Stomach (tissue), 9 donors: ENCODE measurements around the gene PYGB. TPM values are rescaled to one million over a fixed set of nuclear protein-coding genes. Genes with fewer than 3 reads are reported as not detected.

Experiments
- DNase-seq, 2 donors: peaks; one replicate each; pipeline versions ENCODE4 v3.0.0 to v3.0.0-alpha.2; 2013 to 2019
- H3K27ac ChIP-seq, 5 donors: fragments of 200-600 bp in 4 of 5; sonication (generic) in 4 of 5; one replicate each; pipeline ENCODE4 v1.5.1; 2013 to 2019; ENCODE audit warnings: mild to moderate bottlenecking in 1 of 5, moderate library complexity in 1 of 5
- H3K27me3 ChIP-seq, 3 donors: fragments of 200-600 bp; sonication (generic); one replicate each; pipeline ENCODE4 v1.5.1; 2017 to 2019; ENCODE audit warnings: mixed run types in 1 of 3
- H3K36me3 ChIP-seq, 4 donors: fragments of 200-600 bp; sonication (generic); 1 replicate in 3 of 4; 2 replicates in 1 of 4; pipeline ENCODE4 v1.5.1; 2016 to 2019
- H3K4me1 ChIP-seq, 4 donors: fragments of 200-600 bp; sonication (generic); one replicate each; pipeline ENCODE4 v1.5.1; 2016 to 2019
- H3K4me3 ChIP-seq, 4 donors: fragments of 200-600 bp; sonication (generic) in 3 of 4; one replicate each; pipeline ENCODE4 v1.5.1; 2016 to 2019; ENCODE audit warnings: mild to moderate bottlenecking in 1 of 4
- H3K9me3 ChIP-seq, 4 donors: fragments of 200-600 bp; sonication (generic); one replicate each; pipeline ENCODE4 v1.5.1; 2016 to 2019
- CTCF ChIP-seq, 7 experiments: fragments of 450-650 bp in 4 of 7; fragments of 200-600 bp in 3 of 7; sonication (generic) in 3 of 7; IDR thresholded peaks; one replicate each; pipeline ENCODE4 v1.5.1; 2016 to 2019; ENCODE audit warnings: antibody characterized with exemption in 7 of 7, control low read depth in 2 of 7, mild to moderate bottlenecking in 1 of 7
- EP300 ChIP-seq: sonication (generic); formaldehyde crosslinking; IDR thresholded peaks from one replicate; pipeline ENCODE4 v1.6.1; 2017; ENCODE audit warnings: antibody characterized with exemption
- POLR2A ChIP-seq, 4 donors: fragments of 450-650 bp; IDR thresholded peaks; one replicate each; pipeline ENCODE4 v1.6.1; 2016; ENCODE audit warnings: antibody characterized with exemption in 4 of 4, control low read depth in 2 of 4, mild to moderate bottlenecking in 1 of 4, moderate library complexity in 1 of 4
- POLR2AphosphoS5 ChIP-seq, 3 donors: sonication (generic); formaldehyde crosslinking; IDR thresholded peaks; one replicate each; pipeline ENCODE4 v1.6.1; 2016; ENCODE audit warnings: antibody characterized with exemption in 3 of 3
- WGBS, 5 donors: extraction: QIAGEN DNeasy Blood & Tissue Kit in 3 of 5; methylation state at CpG; one replicate each; pipeline versions ENCODE4 v1.1.5 to v1.1.7; 2013 to 2018; 5-methylcytosine and 5-hydroxymethylcytosine counted together
- intact Hi-C: fragments of 100-400 bp; cut with DNase I; formaldehyde crosslinking; loops from one replicate; pipeline ENCODE4 v1.15.1; 2023; ENCODE audit warnings: low total_unique reads
- polyA plus RNA-seq, 3 donors: library from polyadenylated mRNA; stranded (reverse); fragments of 200-250 nt; gene quantifications; one replicate each; pipeline ENCODE4 v1.2.3, GENCODE V29; 2013
- total RNA-seq, 5 donors: library from RNA; depleted of rRNA; stranded (reverse); fragments of >200 nt; gene quantifications; one replicate each; pipeline versions ENCODE4 v1.1.0 to v1.2.3, GENCODE V29; 2014 to 2016
- donor health status: healthy with polysubstance abuse.
- donor health status: Bipolar disorder and iron deficiency.
- donor health status: healthy.

PYGB gene
- total and polyA plus RNA-seq, 8 donors, result 23.1 to 116 (median 49.5) TPM

- intact Hi-C loops, result no loop called here
- Histone ChIP-seq H3K9me3 (no peaks in the 10 kb centered on the region), H3K27me3 (no peaks in the 10 kb centered on the region), H3K36me3 (no peaks in the 10 kb centered on the region), H3K4me3 (no peak overlapping the region), H3K4me1 (peaks cover 7 to 27% (median 11%) of the 10 kb centered on the region in 4 donors), H3K27ac (no peak overlapping the region)
- peak in 1 of 2 donors; percentile 36 for DNase-seq
- 81 to 90% (median 87%) methylated on average over 10 of the region's 10 CpGs for WGBS, 5 donors
- no peak for TF ChIP-seq POLR2AphosphoS5 (IDR thresholded peaks at IDR 0.05)
- no peak for TF ChIP-seq POLR2A (IDR thresholded peaks at IDR 0.05)
- no peak for TF ChIP-seq CTCF (IDR thresholded peaks at IDR 0.05)
- no peak for TF ChIP-seq EP300
Measured at GRCh38 chr20:25242231-25242630, 5.7 kb upstream of the PYGB start.

- peaks cover 7 to 19% (median 13%) of the 10 kb centered on the region in 4 donors for H3K4me1 ChIP-seq
- no peaks in the 10 kb centered on the region for H3K36me3 ChIP-seq
- no peaks in the 10 kb centered on the region for H3K27me3 ChIP-seq
- no peak overlapping the region for H3K27ac ChIP-seq
- no peak overlapping the region for H3K4me3 ChIP-seq
- TF ChIP-seq POLR2A (IDR thresholded peaks at IDR 0.05) (no peak), CTCF (IDR thresholded peaks at IDR 0.05) (no peak), EP300 (no peak), POLR2AphosphoS5 (IDR thresholded peaks at IDR 0.05) (no peak)
- DNase-seq, result no peak
- intact Hi-C loops, result no loop called here
- no peaks in the 10 kb centered on the region for H3K9me3 ChIP-seq
Measured at GRCh38 chr20:25243416-25243979, 4.4 kb upstream of the PYGB start.

- intact Hi-C loops, result no loop called here
- H3K36me3 ChIP-seq, result no peaks in the 10 kb centered on the region
- H3K27ac ChIP-seq, result no peak overlapping the region
- no peak for TF ChIP-seq POLR2AphosphoS5 (IDR thresholded peaks at IDR 0.05)
- TF ChIP-seq EP300, result no peak
- no peak for TF ChIP-seq POLR2A (IDR thresholded peaks at IDR 0.05)
- TF ChIP-seq CTCF (IDR thresholded peaks at IDR 0.05), result no peak
- no peaks in the 10 kb centered on the region for H3K9me3 ChIP-seq
- H3K27me3 ChIP-seq, result no peaks in the 10 kb centered on the region
- peaks cover 21 to 29% (median 28%) of the 10 kb centered on the region in 4 donors for H3K4me1 ChIP-seq
- WGBS, 5 donors, result 95 to 99% (median 98%) methylated on average over 5 of the region's 5 CpGs
- no peak overlapping the region for H3K4me3 ChIP-seq
- DNase-seq, result no peak
Measured at GRCh38 chr20:25244976-25245375, 2.9 kb upstream of the PYGB start.

- TF ChIP-seq CTCF (IDR thresholded peaks at IDR 0.05) (no peak), EP300 (no peak), POLR2AphosphoS5 (IDR thresholded peaks at IDR 0.05) (no peak), POLR2A (IDR thresholded peaks at IDR 0.05) (no peak)
- WGBS, 5 donors, result 93 to 100% (median 95%) methylated on average over 1 of the region's 1 CpG
- Histone ChIP-seq H3K9me3 (no peaks in the 10 kb centered on the region), H3K27ac (no peak overlapping the region), H3K4me1 (peaks cover 22 to 34% (median 32%) of the 10 kb centered on the region in 4 donors), H3K4me3 (no peak overlapping the region), H3K36me3 (no peaks in the 10 kb centered on the region), H3K27me3 (no peaks in the 10 kb centered on the region)
- no peak for DNase-seq
- intact Hi-C loops, result no loop called here
Measured at GRCh38 chr20:25245461-25245860, 2.4 kb upstream of the PYGB start.
